RWPE1 (cell line): ENCODE data around the gene C3orf38.

Source experiments
- CTCF ChIA-PET: fragments of 350-600 bp; sonication (Branson Sonifier 250); formaldehyde crosslinking; extraction: SDS; loops from one replicate; lab custom pipeline; 2021; lab: Yijun Ruan, JAX
- POLR2A ChIA-PET: fragments of 400-600 bp; formaldehyde crosslinking; extraction: SDS; loops from one replicate; lab custom pipeline; 2020; ENCODE audit warnings: antibody characterized with exemption; ENCODE audit not compliant: low non-redundant PET; lab: Yijun Ruan, JAX
- DNase-seq: peaks from one replicate; pipeline ENCODE4 v3.0.0; 2012; ENCODE audit warnings: low spot score
- H3K27ac ChIP-seq: fragments of 450-650 bp; 2 replicates; pipeline ENCODE4 v1.5.1; 2017
- TF ChIP-seq, protein P1 (sequence below): fragments of 450-650 bp; conservative IDR thresholded peaks from 2 replicates; pipeline ENCODE4 v1.5.1; 2017; ENCODE audit warnings: low read depth, mild to moderate bottlenecking

C3orf38 gene

GRCh38 chr3:88149509-88150362 lies at the start of gene C3orf38:
TSS of gene C3orf38 (plus strand) at chr3:88149959. CDS start at chr3:88150053, 94 bp downstream.
- ChIA-PET POLR2A (no interaction called here), CTCF (interaction anchor here (0.6 kb wide), 1 partner anchor 53 kb away, joined by 4 read pairs; no protein-coding TSS in a partner anchor)
- TF ChIP-seq, protein P1, sequence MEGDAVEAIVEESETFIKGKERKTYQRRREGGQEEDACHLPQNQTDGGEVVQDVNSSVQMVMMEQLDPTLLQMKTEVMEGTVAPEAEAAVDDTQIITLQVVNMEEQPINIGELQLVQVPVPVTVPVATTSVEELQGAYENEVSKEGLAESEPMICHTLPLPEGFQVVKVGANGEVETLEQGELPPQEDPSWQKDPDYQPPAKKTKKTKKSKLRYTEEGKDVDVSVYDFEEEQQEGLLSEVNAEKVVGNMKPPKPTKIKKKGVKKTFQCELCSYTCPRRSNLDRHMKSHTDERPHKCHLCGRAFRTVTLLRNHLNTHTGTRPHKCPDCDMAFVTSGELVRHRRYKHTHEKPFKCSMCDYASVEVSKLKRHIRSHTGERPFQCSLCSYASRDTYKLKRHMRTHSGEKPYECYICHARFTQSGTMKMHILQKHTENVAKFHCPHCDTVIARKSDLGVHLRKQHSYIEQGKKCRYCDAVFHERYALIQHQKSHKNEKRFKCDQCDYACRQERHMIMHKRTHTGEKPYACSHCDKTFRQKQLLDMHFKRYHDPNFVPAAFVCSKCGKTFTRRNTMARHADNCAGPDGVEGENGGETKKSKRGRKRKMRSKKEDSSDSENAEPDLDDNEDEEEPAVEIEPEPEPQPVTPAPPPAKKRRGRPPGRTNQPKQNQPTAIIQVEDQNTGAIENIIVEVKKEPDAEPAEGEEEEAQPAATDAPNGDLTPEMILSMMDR, result no peak
- peak within 1 kb of the TSS; percentile 97 for H3K27ac ChIP-seq
- DNase-seq, result peak; percentile 64

DNA sequence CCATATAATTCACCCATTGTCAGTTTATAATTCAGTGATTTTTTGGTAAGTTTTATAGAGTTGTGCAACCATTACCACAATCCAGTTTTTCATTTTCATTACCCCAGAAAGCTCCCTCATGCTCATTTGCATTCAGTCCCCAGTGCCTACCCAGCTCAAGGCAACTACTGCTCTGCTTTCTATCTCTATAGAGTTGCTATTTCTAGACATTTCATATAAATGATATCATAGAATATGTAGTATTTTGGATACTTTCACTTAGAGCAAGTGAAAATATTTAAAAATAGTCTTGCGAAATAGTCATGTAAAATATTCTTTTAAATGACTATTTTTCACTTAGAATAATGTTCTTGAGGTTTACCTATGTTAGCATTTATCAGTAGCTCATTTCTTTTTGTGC lies 48.6 kb upstream of the C3orf38 start:
- CTCF ChIA-PET, result interaction anchor here (0.5 kb wide), 1 partner anchor 12 kb away, joined by 3 read pairs; no protein-coding TSS in a partner anchor

GRCh38 chr3:88105325-88105724 lies 44.4 kb upstream of the C3orf38 start:
- no peak overlapping the region for H3K27ac ChIP-seq
- ChIA-PET POLR2A (no interaction called here), CTCF (no interaction called here)
- DNase-seq, result no peak
- TF ChIP-seq, protein P1, result no peak

More for the DNA sequence above, 48.6 kb upstream of the C3orf38 start:
- POLR2A ChIA-PET, result no interaction called here
- H3K27ac ChIP-seq, result no peak overlapping the region
- TF ChIP-seq, protein P1, result no peak
- DNase-seq, result no peak

- H3K27ac ChIP-seq, result no peak overlapping the region
- TF ChIP-seq, protein P1, result no peak
- CTCF ChIA-PET, result interaction anchor here (0.6 to 1.1 kb wide), 2 partner anchors 11 to 15 kb away, joined by 3 read pairs; no protein-coding TSS in a partner anchor
- POLR2A ChIA-PET, result no interaction called here
- no peak for DNase-seq
Observed at GRCh38 chr3:88112289-88112688, 37.5 kb upstream of the C3orf38 start.

DNA sequence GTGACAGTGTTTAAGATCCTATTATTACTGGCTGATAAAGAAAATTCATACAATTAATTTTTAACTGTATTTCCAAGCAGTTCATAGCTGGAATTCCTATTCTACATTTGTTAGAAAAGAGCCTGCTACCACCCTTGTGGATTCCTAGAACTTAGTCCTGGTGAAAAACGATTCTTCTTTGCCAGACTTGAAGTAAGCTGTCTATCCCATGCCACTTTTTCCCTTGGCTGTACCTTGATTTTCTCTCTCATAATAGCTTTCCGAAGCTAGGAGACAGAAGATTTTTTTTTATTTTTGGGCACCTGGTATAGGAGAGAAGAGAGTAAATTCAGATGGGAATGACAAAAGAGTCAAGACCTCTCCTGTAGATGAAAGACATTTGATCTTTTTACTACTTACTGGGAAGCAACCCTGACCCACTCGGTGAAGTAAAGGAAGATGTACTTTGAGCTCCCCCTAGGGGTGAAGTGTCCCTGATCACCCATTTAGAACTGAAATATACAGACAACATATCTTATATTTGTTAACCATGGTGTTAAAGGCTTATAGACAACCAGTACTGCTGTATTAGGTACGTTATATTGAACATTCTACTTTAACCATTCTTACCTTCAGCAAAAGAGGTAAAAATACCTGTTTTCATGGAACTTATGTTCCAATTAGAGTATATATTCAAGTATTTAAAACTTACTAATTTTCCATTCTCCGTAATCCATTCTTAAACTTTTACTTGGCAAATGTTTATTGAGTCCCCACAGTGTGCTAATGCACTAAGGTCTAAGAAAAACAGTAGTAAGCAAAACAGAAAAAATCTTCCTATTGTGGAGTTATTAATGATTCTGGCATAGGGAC lies 36.2 kb upstream of the C3orf38 start:
- TF ChIP-seq, protein P1, result peak; percentile 76
- CTCF ChIA-PET, result interaction anchor here (0.6 to 1.1 kb wide), 5 partner anchors 10 to 92 kb away, joined by 3 to 4 read pairs (median 3); no protein-coding TSS in a partner anchor
- POLR2A ChIA-PET, result no interaction called here
- DNase-seq, result peak; percentile 39
- H3K27ac ChIP-seq, result no peak overlapping the region
